Peyer's patch (tissue), 4 donors: ENCODE data around the gene ONECUT1. TPM values are rescaled to one million over a fixed set of nuclear protein-coding genes. Genes with fewer than 3 reads are reported as not detected.
"Not testable (repeated sequence)": the region's sequence is repeated elsewhere in the genome, so short reads cannot be mapped to it uniquely, and the experiment has no call there.

Experiments
- DNase-seq, 3 donors: peaks; one replicate each; pipeline ENCODE4 v3.0.0-alpha.2; 2017 to 2019
- H3K27ac ChIP-seq, 4 donors: fragments of 200-600 bp; sonication (generic); one replicate each; pipeline ENCODE4 v1.5.1; 2016 to 2019
- H3K27me3 ChIP-seq, 2 donors: fragments of 200-600 bp; sonication (generic); one replicate each; pipeline ENCODE4 v1.5.1; 2019
- H3K36me3 ChIP-seq, 3 donors: fragments of 200-600 bp; sonication (generic); one replicate each; pipeline ENCODE4 v1.5.1; 2016 to 2019
- H3K4me1 ChIP-seq, 4 donors: fragments of 200-600 bp; sonication (generic); one replicate each; pipeline ENCODE4 v1.5.1; 2016 to 2019
- H3K4me3 ChIP-seq, 4 donors: fragments of 200-600 bp; sonication (generic); 1 replicate in 3 of 4; 2 replicates in 1 of 4; pipeline ENCODE4 v1.5.1; 2016 to 2019; ENCODE audit warnings: mild to moderate bottlenecking in 1 of 4
- H3K9me3 ChIP-seq, 4 donors: fragments of 200-600 bp; sonication (generic); one replicate each; pipeline ENCODE4 v1.5.1; 2016 to 2019; ENCODE audit warnings: mild to moderate bottlenecking in 1 of 4
- POLR2A ChIP-seq, 2 donors: fragments of 450-650 bp; IDR thresholded peaks; one replicate each; pipeline ENCODE4 v1.5.1; 2017; ENCODE audit warnings: antibody characterized with exemption in 2 of 2, mild to moderate bottlenecking in 2 of 2, moderate library complexity in 2 of 2
- total RNA-seq, 4 donors: library from RNA; depleted of rRNA; stranded (reverse); fragments of >200 nt; gene quantifications; one replicate each; pipeline ENCODE4 v1.1.0, GENCODE V29; 2016
- TF ChIP-seq, protein P1 (sequence below), 6 experiments: fragments of 450-650 bp in 4 of 6; fragments of 200-600 bp in 2 of 6; sonication (generic) in 1 of 6; IDR thresholded peaks; one replicate each; pipeline ENCODE4 v1.5.1; 2017 to 2019; ENCODE audit warnings: antibody characterized with exemption in 6 of 6, mild to moderate bottlenecking in 3 of 6, moderate library complexity in 1 of 6

Gene ONECUT1
- not detected for total RNA-seq

DNA sequence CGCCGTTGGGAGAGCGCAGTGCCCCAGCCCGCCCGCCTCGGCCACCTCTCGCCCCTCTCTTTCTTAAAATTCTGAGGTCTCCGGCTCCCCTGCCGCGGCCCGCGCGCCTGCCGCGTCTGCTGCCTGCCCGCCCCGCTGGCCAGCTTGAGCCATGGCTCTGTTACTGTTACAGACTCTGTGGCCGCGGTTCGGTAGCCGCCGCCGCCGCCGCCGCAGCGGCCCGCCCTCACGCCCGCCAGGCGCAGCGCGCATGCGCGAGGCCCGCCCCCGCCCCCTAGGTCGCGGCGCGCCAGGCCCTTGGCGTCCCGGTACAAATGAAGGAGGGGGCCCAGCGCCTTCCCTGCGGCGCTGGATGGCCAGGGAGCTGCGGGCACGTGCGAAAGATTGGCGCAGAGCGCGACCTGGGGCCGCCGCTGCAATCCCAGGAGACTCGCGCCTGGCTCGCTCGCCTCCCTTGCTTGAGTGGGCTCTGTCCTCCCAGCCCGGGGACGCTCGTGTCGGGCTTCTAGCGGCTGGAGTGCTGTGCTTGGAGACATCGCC, at the start of gene ONECUT1:
ONECUT1 (minus strand) TSS at position 168 of the 540 bp plus-strand sequence. CDS start 452 bp downstream, outside the sequence.
- Histone ChIP-seq H3K36me3 (no peaks in the 10 kb centered on the region), H3K4me1 (peaks cover 0 to 25% (median 22%) of the 10 kb centered on the region in 4 donors), H3K27me3 (peaks cover 0 to 71% of the 10 kb centered on the region in 2 donors), H3K9me3 (no peaks in the 10 kb centered on the region), H3K4me3 (peak within 1 kb of the TSS; percentile 38 to 56 (median 52)), H3K27ac (no peak within 1 kb of the TSS)
- peak in 2 of 3 donors; percentile 54 to 61 for DNase-seq
- no peak for TF ChIP-seq POLR2A (IDR thresholded peaks at IDR 0.05)
- TF ChIP-seq, protein P1, sequence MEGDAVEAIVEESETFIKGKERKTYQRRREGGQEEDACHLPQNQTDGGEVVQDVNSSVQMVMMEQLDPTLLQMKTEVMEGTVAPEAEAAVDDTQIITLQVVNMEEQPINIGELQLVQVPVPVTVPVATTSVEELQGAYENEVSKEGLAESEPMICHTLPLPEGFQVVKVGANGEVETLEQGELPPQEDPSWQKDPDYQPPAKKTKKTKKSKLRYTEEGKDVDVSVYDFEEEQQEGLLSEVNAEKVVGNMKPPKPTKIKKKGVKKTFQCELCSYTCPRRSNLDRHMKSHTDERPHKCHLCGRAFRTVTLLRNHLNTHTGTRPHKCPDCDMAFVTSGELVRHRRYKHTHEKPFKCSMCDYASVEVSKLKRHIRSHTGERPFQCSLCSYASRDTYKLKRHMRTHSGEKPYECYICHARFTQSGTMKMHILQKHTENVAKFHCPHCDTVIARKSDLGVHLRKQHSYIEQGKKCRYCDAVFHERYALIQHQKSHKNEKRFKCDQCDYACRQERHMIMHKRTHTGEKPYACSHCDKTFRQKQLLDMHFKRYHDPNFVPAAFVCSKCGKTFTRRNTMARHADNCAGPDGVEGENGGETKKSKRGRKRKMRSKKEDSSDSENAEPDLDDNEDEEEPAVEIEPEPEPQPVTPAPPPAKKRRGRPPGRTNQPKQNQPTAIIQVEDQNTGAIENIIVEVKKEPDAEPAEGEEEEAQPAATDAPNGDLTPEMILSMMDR (IDR thresholded peaks at IDR 0.05) = no peak

DNA sequence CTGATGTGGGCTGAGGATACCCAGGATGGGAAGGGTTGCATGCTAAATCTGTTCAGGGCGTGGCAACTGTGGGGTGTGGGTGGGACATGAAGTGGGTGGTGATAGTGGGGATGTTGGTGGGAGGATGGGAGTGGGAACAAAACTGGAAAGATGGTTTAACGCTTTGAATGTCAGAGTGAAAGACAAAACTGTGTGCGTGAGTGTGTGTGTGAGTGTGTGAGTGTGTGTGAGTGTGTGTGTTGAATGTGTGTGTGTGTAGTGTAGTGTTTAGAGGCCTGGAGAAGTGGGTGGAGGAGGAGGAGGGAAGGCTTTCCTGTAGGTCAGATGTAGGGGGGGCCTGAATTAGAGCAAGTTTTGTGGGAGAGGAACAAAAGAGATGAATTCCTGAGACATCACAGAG, 44.2 kb upstream of the ONECUT1 start:
- no peak overlapping the region for H3K4me3 ChIP-seq
- H3K36me3 ChIP-seq = no peaks in the 10 kb centered on the region
- no peaks in the 10 kb centered on the region for H3K27me3 ChIP-seq
- no peak for DNase-seq
- H3K9me3 ChIP-seq = no peaks in the 10 kb centered on the region
- no peaks in the 10 kb centered on the region for H3K4me1 ChIP-seq
- H3K27ac ChIP-seq = no peak overlapping the region
- TF ChIP-seq, protein P1 (IDR thresholded peaks at IDR 0.05) = no peak
- no peak for TF ChIP-seq POLR2A (IDR thresholded peaks at IDR 0.05)

- H3K9me3 ChIP-seq, H3K4me1 ChIP-seq, H3K27me3 ChIP-seq, H3K36me3 ChIP-seq, H3K27ac ChIP-seq, H3K4me3 ChIP-seq, DNase-seq: not testable (repeated sequence)
These were observed 34.2 kb upstream of the ONECUT1 start for GRCh38 chr15:52824169-52824942.

DNA sequence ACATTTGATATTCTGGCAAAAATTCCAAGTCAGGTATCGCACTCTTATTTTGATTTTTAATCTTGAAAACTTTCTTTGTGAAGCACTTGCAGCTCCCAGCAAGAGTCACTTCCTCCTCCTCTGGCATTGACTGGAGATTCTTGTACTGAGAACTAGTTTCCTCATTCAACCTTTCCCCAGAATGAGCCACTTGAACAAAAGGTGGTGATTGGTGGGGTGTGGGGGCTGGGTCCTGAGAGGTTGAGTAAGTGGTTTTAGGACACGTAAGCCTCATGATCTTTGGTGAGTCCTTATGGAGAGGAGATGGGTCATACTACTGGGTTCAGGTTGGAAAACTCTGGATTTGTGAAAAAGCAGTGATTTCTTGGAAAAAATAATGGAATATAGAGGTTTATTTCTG, 32.3 kb upstream of the ONECUT1 start:
- Histone ChIP-seq H3K27ac (no peak overlapping the region), H3K4me1 (no peaks in the 10 kb centered on the region), H3K27me3 (no peaks in the 10 kb centered on the region), H3K4me3 (no peak overlapping the region), H3K36me3 (no peaks in the 10 kb centered on the region), H3K9me3 (no peaks in the 10 kb centered on the region)
- no peak for TF ChIP-seq POLR2A (IDR thresholded peaks at IDR 0.05)
- TF ChIP-seq, protein P1 (IDR thresholded peaks at IDR 0.05) = no peak
- no peak for DNase-seq

- H3K27me3 ChIP-seq = no peaks in the 10 kb centered on the region
- no peak overlapping the region for H3K27ac ChIP-seq
- no peaks in the 10 kb centered on the region for H3K4me1 ChIP-seq
- H3K36me3 ChIP-seq = no peaks in the 10 kb centered on the region
- DNase-seq = no peak
- no peaks in the 10 kb centered on the region for H3K9me3 ChIP-seq
- no peak overlapping the region for H3K4me3 ChIP-seq
- no peak for TF ChIP-seq POLR2A (IDR thresholded peaks at IDR 0.05)
- TF ChIP-seq, protein P1 (IDR thresholded peaks at IDR 0.05) = no peak
These were observed 29.1 kb upstream of the ONECUT1 start for GRCh38 chr15:52819253-52819652.

GRCh38 chr15:52815899-52816298, 25.8 kb upstream of the ONECUT1 start:
- DNase-seq, H3K4me3 ChIP-seq, H3K9me3 ChIP-seq, H3K4me1 ChIP-seq, H3K27ac ChIP-seq, H3K36me3 ChIP-seq, H3K27me3 ChIP-seq: not testable (repeated sequence)
